ENCODE data around the gene RASAL2. TPM values are rescaled to one million over a fixed set of nuclear protein-coding genes. Genes with fewer than 3 reads are reported as not detected.

Gene RASAL2
- total RNA-seq, 1 experiment from 2014 or later: 22.2 TPM

DNA sequence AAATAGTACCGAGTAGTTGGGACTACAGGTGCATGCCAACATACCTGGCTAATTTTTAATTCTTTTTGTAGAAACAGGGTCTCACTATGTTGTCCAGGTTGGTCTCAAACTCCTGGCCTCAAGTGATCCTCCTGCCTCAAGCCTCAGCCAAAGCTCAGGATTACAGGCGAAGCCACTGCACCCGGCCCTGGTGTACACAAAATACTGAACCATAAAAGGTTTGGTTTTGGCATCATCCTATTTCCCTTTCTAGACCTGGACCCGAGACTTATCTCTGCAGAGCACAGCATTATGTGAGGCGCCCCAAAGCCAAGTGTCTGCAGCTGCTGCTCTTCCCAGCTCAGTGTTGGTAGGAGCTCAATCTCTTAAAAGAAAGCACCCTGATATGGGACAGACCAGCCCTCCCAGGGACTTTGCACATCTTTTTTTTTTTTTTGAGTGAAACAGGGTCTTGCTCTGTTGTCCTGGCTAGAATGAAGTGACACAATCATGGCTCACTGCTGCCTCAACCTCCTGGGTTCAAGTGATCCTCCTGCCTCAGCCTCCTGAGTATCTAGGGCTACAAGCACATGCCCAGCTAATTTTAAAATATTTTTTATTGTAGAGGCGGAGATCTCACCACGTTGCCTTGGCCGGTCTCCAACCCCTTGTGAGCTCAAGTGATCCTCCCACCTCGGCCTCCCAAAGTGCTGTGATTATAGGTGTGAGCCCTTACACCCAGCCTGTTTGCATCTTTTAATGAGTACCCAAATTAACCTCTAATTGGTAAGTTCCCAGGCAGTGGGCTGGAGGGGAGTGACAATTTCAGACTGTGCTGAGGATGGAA, 439.4 kb downstream of the RASAL2 start:
- no peaks in the 10 kb centered on the region; the same call in 1 of the 2 replicates for H3K27me3 Mint-ChIP-seq (ENCODE audit: low read depth)
- no peaks in the 10 kb centered on the region for H3K79me2 ChIP-seq (ENCODE audit: insufficient read depth, low read length)
- H3K9me3 ChIP-seq (ENCODE audit: control insufficient read depth, low read depth, low read length): no peaks in the 10 kb centered on the region
- peak; percentile 8 for DNase-seq
- H3K4me1 ChIP-seq (ENCODE audit: insufficient read depth, low read length): no peaks in the 10 kb centered on the region
- WGBS (ENCODE audit: extremely low coverage, insufficient read length, low lambda C conversion rate): no CpG with 5 or more reads among the region's 9 CpGs
- no peak overlapping the region for H2BK20ac ChIP-seq (ENCODE audit: low read depth, low read length, poor library complexity, severe bottlenecking)
- H3K4ac ChIP-seq (ENCODE audit: low read depth, low read length): no peak overlapping the region
- H4K20me1 ChIP-seq (ENCODE audit: control insufficient read depth, insufficient read depth, insufficient read length): no peaks in the 10 kb centered on the region
- TF ChIP-seq, protein P1, sequence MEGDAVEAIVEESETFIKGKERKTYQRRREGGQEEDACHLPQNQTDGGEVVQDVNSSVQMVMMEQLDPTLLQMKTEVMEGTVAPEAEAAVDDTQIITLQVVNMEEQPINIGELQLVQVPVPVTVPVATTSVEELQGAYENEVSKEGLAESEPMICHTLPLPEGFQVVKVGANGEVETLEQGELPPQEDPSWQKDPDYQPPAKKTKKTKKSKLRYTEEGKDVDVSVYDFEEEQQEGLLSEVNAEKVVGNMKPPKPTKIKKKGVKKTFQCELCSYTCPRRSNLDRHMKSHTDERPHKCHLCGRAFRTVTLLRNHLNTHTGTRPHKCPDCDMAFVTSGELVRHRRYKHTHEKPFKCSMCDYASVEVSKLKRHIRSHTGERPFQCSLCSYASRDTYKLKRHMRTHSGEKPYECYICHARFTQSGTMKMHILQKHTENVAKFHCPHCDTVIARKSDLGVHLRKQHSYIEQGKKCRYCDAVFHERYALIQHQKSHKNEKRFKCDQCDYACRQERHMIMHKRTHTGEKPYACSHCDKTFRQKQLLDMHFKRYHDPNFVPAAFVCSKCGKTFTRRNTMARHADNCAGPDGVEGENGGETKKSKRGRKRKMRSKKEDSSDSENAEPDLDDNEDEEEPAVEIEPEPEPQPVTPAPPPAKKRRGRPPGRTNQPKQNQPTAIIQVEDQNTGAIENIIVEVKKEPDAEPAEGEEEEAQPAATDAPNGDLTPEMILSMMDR (conservative IDR thresholded peaks at IDR 0.05): no peak
- no peak overlapping the region for H3K14ac ChIP-seq (ENCODE audit: insufficient read depth, low read length)
- H3K4me3 Mint-ChIP-seq: no peak overlapping the region
- no peak overlapping the region for H4K91ac ChIP-seq (ENCODE audit: insufficient read length, low read depth, low read length)
- H3K23me2 ChIP-seq (ENCODE audit: insufficient read length, low read depth, low read length, poor library complexity, severe bottlenecking): no peaks in the 10 kb centered on the region
- H2AFZ ChIP-seq (ENCODE audit: low read length): no peak overlapping the region
- H2BK120ac ChIP-seq (ENCODE audit: low read depth, low read length, poor library complexity, severe bottlenecking): no peak overlapping the region
- H3K79me1 ChIP-seq (ENCODE audit: insufficient read depth, low read depth, low read length, poor library complexity, severe bottlenecking): no peaks in the 10 kb centered on the region
- no peaks in the 10 kb centered on the region for H3K27me3 ChIP-seq (ENCODE audit: insufficient read depth, low read length)
- H3T11ph ChIP-seq (ENCODE audit: low read length): no peak overlapping the region
- no peak overlapping the region for H4K8ac ChIP-seq (replicated peaks; ENCODE audit: insufficient read length, low read depth, low read length)
- no peak overlapping the region for H2AK5ac ChIP-seq (ENCODE audit: insufficient read length, low read length)
- no peak overlapping the region for H4K5ac ChIP-seq (ENCODE audit: insufficient read length, low read depth, low read length)
- no peak overlapping the region for H3K56ac ChIP-seq (ENCODE audit: insufficient read length, low read depth, low read length)
- no peak overlapping the region for H2BK5ac ChIP-seq (ENCODE audit: insufficient read length, low read length)
- no peak overlapping the region for H3K23ac ChIP-seq (ENCODE audit: insufficient read length, low read depth, low read length)
- H3K27ac ChIP-seq (ENCODE audit: insufficient read length, low read depth, low read length): no peak overlapping the region
- no peaks in the 10 kb centered on the region for H3K36me3 Mint-ChIP-seq (ENCODE audit: insufficient read depth in 1 of 3, low read depth in 3 of 3)
- H3K9ac ChIP-seq (ENCODE audit: extremely low read depth, insufficient read length, low read length): no peak overlapping the region
- no peak overlapping the region for H2BK15ac ChIP-seq (ENCODE audit: low read depth, low read length)
- H3K18ac ChIP-seq (ENCODE audit: insufficient read length, low read depth, low read length): no peak overlapping the region
- H3K27ac Mint-ChIP-seq: no peak overlapping the region
- no peak overlapping the region for H2BK12ac ChIP-seq (ENCODE audit: insufficient read length, low read depth, low read length)
- no peaks in the 10 kb centered on the region for H3K9me3 Mint-ChIP-seq
- H3K4me1 Mint-ChIP-seq: peaks cover 0 to 5% of the 10 kb centered on the region in 2 experiments; a peak in 2 of 4 replicates
- H3K4me2 ChIP-seq (ENCODE audit: insufficient read depth, insufficient read length, low read length): no peak overlapping the region

Other genes starting within 250 kb of the RASAL2 start
- gene SEC16B, start 124.0 kb upstream of the RASAL2 start, total RNA-seq (2021): 0.70 and 0.83 TPM in 2 replicates